Colon (tissue), 2 donors: ENCODE measurements around the gene IGHMBP2.

Source experiments
- FAIRE-seq: peaks from 2 replicates; lab custom pipeline; 2012; peaks lifted over from hg19 to GRCh38; lab: Jason Lieb, UNC
- donor health status: control.
- donor health status: control.

The IGHMBP2 gene

DNA sequence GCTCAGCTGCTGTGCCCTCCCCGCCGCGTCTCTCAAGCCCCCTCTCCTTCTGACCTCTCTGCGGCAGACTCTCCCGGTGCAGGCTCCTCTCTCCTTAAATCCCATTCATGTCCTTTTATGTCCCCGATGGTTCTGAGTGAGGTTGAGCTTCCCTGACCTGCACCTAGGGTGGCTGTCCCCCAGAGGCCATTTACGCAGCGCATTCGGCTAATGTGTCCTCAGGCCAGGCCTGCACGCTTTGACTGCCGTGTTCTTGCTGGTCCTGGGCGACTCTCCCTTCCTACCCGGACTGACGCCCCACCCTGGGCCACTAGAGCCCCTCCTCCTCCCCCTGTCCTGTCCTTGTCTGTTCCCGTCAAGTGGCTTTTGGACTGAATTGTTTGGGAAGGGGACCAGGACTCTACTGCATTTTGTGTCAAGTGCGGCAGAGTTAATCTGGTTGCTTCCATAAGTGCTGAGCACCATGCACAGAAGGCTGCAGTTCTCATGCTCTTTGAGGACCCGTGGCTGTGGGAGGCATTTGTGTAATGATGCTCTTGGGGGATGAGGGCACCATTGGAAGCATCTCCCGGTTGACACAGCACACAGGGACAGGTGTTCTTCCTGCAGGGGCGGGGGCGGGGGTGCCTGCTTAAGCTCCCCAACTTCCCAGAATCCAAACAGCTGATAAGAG is 37.1 kb downstream of the IGHMBP2 start:
- no peak for FAIRE-seq

DNA sequence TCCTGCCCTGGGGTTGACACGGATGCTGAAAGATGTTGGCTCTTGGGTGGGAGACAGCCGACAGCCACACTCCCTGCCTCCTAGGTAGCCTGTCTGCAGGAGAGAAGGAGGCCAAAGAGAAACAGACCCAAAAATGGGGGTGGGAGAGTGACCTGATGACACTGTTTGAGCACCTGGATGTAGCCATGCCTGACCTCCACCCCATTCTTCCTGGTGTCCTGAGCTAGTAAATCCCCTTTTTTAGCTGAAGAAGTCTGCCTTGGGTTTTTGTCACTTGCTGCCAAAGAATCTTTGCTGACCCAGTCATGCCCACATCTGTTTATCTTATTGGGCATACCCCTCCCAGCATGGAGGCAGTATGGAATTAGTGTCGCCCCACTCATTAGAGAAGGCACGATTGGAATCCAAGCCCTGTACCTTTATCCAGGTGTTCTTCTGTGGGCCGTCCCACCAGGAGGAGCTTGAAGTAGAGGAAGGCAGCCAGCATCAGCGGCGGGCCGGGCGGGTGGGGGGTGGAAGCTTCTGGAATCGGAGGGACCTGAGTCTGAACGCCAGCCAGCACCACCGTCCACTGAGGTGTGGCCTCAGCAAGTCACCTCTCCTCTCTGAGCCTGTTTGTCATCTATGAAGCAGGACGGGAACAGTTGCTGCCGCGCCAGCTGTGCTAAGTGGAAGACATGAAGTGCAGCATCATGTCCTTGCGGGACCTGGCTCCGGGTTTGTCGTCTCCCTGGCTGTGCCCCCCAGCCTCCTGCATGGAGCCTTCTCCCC is 37.8 kb downstream of the IGHMBP2 start:
- FAIRE-seq = no peak

DNA sequence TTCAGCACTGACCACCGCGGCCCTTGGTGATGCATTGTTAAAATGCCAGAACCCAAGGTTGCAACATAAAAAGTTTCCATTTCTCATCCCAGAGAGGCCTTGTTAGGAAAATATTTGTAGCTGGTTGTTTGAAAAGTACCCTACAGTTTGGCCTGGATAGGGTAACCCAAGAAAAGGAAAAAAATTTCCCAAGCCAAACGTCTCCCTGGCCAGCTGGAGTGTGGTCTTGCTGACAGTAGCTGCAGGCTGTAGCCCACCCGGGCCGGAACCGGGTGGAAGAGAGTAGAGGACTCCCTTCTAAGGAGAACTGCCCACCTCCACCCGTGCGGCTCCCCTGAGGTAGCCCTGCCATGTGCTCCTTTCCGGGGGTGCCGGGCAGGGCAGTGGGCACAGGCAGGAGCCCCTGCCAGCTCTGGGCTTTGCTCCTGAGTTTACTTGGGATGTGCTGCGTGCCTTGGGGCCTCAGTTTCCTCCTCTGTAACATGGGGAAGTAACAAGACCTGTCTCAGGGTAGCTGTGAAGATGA is 38.5 kb downstream of the IGHMBP2 start:
- FAIRE-seq = no peak

DNA sequence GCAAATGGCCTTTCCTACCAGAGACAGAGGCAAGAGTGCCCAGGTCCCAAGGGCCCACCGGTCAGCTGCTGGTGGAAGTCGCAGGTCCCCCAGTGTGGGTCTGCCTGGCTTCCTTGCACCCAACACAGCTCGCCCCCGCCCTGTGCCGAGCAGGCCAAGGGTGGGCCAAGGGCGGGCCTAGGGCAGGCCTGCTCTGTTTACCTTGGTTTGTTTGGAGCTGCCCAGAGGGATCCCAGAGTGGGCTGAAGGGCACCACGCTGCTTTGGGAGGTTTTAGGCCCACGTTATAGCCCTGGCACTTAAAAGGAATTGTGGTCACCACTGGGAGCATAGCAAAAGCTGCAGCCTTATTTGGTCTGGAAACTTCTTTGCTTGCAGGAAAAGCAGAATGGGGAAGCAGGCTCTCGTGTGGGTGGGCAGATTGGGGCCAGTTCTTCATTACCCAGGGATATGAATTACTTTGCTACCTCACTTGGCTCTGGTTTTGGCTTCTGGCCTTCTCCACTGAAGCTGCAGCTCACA is 39.1 kb downstream of the IGHMBP2 start:
- FAIRE-seq = no peak

DNA sequence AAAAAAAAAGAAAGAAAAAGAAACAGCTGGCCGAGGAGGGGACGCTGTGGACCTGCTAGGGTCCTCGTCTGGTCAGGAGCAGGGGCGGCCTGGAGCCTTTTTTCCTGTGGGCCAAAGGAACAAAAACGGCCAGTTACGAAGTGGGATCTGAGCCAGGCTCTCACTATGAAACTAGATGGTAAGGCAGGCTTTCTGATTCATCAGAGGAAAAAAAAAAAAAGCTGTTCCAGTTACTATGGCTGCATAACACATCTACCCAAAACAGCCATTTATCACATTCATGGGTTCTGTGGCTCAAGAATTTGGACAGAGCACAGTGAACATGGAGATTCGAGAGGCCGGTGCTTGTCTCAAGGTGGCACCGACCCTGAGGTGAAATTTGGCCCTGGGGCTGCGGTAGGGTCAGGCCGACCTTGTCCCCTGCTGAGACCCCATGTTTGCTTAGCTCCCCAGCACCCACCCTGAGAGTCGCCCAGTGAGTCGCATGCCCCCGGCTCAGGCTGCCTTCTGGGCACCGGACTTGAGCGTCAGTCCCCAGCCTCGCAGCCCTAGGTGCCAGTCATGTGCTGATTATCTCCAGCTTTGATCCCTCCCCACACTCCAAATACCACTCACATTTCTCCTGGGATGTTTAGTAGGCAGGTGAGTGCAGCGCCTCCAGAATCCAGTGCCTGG is 42.9 kb downstream of the IGHMBP2 start:
- no peak for FAIRE-seq

DNA sequence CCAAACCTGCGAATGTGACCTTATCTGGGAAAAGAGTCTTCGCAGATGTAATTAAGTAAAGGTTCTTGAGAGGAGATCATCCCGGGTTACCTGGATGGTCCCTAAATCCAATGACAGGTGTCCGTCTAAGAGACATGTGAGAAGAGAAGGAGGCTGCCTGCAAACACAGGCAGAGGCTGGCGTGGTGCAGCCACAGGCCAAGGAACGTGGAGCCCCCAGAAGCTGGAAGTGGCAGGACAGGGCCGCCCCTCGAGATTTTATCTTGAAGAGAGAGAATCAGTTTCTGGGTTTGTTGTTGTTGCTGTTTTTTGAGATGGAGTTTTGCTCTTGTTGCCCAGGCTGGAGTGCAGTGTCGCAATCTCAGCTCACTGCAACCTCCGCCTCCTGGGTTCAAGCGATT is 43.5 kb downstream of the IGHMBP2 start:
- FAIRE-seq = no peak

DNA sequence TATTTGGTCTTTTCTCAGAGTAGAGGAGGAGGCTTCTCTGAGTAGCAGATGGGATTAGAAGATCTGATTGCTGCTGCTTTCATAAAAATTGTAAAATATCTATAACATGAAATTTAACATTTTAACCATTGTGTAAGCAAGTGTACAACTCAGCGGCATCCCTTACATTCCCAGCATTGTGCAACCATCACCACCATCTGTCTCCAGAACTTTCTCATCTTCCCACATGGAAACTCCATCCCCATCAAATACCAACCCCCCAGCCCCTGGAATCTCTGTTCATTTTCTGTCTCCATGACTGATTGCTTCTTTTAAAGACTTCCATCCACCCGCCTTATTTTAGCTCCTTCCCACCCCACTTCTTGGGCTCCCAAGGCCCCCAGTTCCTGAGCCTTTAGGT is 44.8 kb downstream of the IGHMBP2 start:
- no peak for FAIRE-seq

DNA sequence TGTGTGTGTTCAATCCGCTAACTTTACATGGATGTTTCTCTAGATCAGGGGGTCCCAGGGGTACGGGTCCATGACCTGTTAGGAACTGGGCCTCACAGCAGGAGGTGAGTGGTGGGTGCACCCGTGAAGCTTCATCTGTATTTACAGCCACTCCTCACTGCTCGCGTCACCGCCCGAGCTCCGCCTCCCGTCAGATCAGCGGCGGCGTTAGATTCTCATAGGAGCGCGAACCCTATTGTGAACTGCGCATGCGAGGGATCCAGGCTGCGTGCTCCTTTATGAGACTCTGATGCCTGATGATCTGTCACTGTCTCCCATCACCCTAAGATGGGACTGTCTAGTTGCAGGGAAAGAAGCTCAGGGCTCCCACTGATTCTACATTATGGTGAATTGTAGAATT is 45.2 kb downstream of the IGHMBP2 start:
- no peak for FAIRE-seq

DNA sequence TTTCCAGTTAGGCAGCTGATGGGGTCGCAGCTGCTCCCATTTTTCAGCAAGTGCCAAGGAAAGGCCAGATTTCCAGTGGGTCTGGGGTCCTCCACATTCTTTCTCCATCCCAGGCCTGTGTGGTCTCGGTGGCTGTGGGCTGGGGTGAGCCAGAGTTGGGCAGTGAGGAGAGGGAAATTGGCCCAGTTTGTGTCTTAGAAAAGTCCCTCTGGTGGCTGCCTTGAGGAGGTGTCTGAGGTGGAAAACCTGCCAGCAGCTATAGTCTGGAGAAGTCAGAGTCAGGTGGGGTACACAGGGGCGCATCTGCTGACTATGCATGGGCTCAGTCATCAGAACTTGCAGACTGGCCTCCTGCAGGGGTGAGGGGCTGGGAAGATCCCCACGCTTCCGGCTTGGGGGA is 46.6 kb downstream of the IGHMBP2 start:
- FAIRE-seq = no peak

DNA sequence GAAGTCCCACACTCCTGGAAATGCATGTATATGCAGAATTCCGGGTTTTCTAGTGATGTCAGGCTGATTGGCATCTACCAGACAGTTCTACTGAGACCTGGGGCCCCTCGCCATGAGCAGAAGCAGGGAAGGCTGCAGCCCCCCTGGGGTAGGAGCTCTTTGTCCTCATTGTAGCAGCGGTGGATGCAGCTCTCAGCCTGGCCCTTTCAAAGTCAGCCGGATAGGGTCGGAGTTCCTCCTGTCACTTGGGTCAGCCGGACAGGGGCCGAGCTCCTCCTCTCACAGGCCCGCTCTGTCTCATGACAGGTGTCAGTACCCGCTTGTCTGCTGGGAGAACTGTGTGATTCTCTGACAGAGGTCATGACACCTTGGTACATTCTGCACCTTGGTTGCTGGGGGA is 47.1 kb downstream of the IGHMBP2 start:
- no peak for FAIRE-seq

DNA sequence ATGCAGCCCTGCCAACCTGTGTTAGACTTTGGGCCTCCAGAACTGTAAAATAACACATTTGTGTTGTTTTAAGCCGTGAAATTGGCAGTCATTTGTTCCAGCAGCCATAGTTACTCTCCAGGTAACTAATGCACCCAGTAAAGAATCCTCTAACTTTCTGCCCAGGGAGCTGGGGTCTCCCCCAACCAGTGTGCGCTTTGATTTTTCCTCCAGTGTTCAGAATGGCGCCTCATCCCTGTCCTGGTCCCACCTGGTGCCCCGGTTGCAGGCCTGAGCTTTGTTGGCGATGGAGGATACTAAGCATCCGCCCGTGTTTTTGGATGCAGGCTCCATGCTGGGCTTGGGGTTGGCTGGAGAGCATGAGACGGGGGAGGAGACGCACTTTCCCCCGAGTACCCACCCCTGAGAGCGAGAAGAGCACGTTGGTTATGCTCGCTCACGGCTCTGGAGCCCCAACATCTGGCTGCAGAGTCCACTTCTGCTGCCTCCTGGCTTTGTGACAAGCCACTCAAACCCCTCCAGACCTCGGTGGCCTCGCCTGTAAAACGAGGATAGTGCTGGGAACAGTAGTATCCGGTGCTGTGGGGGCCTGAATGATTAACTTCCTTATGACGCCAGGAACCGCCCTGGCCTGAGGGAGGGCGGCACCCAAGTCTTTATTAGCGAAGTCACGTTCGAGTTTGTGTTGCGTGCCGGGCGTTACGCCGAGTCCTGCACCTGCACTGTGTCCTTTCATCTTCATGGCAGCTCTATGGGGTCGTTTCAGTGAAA is 51.3 kb downstream of the IGHMBP2 start:
- FAIRE-seq = no peak

DNA sequence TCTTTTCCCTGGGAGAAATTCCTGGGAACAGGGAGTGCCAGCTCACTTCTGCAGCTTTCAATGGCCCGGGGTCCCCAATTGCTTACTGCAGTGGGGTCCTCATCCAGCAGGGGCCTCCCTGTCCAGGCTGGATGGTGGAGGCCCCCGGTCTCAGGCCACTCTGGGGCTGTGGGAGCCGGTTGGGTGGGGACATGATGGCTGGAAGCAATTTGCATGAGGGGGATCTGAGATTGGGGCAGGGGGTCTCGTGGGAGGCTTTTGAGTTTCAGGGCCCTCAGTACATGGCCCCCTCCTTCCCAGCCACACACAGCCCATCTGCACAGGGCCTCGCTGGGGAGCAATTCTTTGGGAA is 51.9 kb downstream of the IGHMBP2 start:
- FAIRE-seq = no peak

DNA sequence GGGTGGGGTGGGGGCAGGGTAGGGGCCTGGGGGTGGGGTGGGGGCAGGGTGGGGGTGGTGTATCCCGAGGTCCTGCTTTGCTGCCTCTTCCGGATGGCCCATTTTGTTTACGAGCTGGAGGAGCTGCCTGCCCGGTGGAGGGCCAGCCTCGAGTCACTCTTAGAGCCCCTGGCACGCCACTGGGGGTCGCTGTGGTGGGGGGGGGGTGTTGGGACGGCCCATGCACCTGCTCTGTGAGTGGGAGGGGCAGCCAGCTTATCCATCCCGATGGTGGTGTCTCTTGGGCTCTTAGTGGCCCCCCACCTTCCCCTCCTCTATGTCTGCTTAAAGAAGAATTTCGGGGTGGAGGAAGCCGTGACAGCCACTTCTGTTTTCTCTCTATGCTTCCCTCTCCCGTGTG is 52.5 kb downstream of the IGHMBP2 start:
- no peak for FAIRE-seq

DNA sequence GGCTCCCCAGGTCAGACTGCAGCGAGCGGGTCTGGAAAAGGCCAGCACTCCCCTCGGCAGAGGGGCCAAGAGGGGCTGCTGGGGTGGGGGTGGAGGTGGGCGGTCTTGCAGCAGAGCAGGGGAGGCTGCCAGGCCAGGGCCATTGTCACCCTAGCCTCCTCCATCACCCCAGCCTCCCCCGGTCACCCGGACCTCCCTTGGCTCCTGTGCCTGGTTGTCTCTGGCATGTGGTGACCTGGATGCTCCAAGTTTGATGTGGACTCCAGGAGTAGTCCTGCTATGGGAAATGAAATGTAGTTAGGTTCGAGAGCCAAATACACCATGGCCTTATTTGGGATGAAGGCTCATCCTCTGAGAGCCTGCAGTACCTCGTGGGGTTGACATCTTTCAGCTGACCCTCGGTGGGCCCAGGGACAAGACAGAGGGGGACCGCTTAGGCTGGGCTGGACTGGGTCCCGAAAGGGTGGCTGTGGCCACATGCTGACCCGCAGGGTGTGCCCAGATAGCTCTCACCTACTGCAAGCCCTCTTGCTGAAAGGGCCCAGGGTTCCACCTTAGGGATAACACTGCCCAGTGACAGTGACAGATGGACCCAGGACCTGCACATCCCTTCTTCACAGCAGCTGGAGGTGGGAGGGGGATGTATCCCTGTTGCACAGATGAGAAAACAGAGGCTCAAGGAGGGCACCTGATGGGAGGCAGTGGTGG is 53.0 kb downstream of the IGHMBP2 start:
- no peak for FAIRE-seq

DNA sequence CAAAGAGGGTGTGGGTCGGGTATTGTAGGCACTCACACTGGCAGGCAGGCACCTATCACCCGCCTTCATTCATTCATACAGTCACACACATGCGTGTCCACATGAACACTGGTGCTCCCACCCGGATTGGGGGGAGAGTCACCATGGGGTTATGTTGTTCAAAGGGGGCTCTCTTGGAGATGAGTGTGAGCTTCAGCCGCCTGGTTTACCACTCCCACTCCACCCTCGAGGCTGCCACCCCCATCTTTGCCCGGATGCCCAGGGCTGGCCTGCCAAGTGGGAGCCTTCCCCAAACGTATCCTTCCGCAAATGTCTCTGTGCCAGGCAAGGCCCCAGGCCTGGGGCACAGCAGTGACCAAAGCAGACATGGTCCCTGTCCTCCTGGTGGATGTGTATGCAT is 54.5 kb downstream of the IGHMBP2 start:
- no peak for FAIRE-seq

DNA sequence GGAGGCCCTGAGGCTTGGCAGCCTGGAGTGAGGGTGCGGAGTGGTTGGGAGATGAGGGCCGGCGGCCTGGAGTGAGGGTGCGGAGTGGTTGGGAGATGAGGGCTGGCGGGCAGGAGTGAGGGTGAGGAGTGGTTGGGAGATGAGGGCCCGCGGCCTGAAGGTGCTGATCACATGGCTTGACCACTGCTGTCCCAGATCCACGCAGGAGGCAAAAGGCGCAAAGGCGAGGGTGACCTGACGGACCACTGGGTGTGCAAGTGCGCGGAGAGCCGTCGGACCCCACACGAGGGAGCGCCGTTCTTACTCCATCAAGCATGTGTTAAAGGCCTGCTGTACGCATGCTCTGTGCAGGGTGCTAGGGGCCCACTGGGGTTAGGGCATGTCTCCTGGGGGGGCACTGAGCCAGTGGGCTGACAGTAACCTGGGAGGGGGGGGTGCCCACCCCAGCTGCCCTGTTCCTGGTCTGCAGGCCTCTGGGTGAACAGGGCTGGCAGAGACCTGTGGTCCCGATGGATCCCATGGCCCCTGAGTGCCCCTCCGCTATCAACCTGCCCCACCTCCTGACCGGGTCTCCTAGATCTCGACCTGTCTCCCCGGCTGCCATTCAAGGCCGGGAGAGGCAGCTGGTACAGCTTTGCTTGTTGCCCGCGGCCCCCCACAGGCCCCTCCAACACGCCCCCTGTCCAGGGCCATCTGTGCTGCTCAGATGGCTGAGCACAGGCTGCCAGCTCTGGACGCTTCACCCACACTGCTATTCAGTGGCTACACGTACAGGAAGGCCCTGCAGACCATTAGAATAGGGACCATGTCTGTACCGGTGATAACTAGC is 56.0 kb downstream of the IGHMBP2 start:
- no peak for FAIRE-seq

DNA sequence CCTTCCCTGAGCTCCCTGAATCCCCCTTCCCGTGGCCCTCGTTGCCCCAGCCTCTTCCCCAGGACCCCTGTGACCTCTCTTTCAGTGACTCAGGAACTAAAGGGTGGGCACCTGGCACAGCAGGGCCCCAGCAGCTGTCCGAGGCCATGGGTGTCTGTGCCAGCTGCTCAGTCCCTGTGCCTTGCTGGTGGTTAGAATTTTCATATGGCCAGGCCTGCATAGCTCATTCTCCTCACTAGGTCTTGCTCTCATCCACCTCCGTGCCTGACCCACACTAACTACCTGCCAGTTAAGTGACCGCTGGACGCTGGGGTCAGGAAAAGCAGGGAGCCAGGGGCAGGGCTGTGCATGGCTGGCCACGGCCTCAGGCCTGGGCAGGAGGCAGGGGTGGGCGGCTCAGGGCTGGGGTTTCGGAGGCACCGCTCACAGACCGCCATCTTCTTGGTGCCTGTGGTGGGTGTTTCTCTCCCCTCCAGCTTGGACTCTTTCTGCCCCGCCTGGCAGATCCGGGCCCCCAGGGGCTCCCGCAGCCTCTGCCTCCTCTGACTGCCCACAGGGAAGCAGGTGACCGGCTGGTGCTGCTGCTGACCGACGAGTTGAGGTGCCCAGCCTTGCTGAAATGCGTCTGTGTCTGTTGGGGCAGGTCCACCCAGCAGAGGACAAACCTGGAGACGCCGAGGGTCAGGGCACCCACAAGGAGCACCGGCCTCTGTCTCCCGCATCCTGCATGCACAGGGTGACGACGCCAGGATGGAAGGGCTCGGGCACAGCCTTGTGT is 56.8 kb downstream of the IGHMBP2 start:
- no peak for FAIRE-seq

DNA sequence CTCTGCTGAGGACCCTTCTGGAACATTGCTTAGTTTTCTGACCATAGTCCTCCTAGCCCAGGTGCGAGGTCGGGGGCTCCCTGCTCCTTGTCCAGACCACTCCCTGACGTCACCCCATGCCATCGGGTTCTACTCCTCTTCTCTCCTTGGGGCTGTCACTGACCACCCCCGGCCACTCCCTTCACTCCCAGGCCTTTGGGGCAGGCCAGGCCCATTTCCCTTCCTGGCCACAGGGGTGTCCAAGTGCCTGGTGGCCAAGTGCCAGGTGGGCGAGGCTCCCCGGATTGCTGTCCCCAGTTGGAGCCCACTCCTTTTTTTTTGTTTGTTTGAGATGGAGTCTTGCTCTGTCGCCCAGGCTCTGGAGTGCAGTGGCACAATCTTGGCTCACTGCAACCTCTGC is 57.6 kb downstream of the IGHMBP2 start:
- FAIRE-seq = no peak

DNA sequence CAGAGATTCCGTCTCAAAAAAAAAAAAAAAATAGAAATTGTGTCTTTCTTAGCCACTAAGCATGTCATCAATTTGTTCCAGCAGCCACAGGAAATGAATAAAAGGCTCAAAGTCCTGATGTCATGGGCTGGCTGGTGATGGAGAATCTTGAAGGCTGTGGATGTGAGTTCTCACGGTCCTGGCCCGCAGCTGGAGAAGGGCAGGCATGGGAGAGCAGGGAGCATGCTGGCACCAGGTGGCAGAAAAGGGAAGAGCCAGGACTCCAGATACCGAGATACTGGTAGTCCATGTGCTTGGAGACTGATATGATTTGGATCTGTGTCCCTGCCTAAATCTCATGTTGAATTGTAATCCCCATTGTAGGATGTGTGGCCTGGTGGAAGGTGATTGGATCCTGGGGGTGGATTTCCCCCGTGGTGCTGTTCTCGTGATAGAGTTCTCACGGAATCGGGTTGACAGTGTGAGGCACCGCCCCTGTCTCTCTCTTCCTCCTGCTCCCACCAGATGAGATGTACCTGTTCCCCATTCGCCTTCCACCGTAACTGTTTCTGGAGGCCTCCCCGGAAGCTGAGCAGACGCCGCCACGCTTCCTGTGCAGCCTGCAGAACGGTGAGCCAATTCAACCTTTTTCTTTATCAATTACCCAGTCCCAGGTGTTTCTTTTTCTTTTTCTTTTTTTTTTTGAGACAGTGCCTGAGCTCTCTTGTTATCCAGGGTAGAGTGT is 59.0 kb downstream of the IGHMBP2 start:
- no peak for FAIRE-seq
